Measurements from ENCODE around the gene TTN.

- TF ChIP-seq CTCF (conservative IDR thresholded peaks at IDR 0.05 in 1 of 2, IDR thresholded peaks at IDR 0.05 in 1 of 2; ENCODE audit: extremely low read depth in 1 of 2, insufficient read depth in 1 of 2, low read depth in 1 of 2, low read length in 2 of 2) = no peak
- TF ChIP-seq EZH2 (IDR thresholded peaks at IDR 0.05; ENCODE audit: borderline replicate concordance, low read length) = no peak
Measured at GRCh38 chr2:178553047-178553446, 254.2 kb downstream of the TTN start.
